ENCODE data around the gene MAGEA9B.
"Not testable (repeated sequence)": the region's sequence is repeated elsewhere in the genome, so short reads cannot be mapped to it uniquely, and the experiment has no call there.

MAGEA9B gene

GRCh38 chrX:149587359-149587758 lies at the start of gene MAGEA9B:
Gene MAGEA9B, minus strand, starts transcription at chrX:149587459. Its CDS starts 4,280 bp downstream, at chrX:149583179.
- not testable (repeated sequence) for DNase-seq

GRCh38 chrX:149633511-149633910 lies 46.3 kb upstream of the MAGEA9B start:
- no peak for DNase-seq

GRCh38 chrX:149631234-149632165 lies 44.2 kb upstream of the MAGEA9B start, which contains the start of gene TMEM185A:
Gene TMEM185A, minus strand, starts transcription at chrX:149631792. Its CDS starts 212 bp downstream, at chrX:149631580.
- peak; percentile 69 to 70 for DNase-seq

- no peak for DNase-seq
These were observed 43.5 kb upstream of the MAGEA9B start for GRCh38 chrX:149630681-149631233.

- DNase-seq: no peak
These were observed 42.6 kb upstream of the MAGEA9B start for GRCh38 chrX:149629730-149630387.

- DNase-seq: no peak
These were observed 41.5 kb upstream of the MAGEA9B start for GRCh38 chrX:149628768-149629167.

GRCh38 chrX:149628280-149628679 lies 41.0 kb upstream of the MAGEA9B start:
- no peak for DNase-seq

GRCh38 chrX:149626829-149627228 lies 39.6 kb upstream of the MAGEA9B start:
- DNase-seq: not testable (repeated sequence)

GRCh38 chrX:149619662-149620061 lies 32.4 kb upstream of the MAGEA9B start:
- DNase-seq: not testable (repeated sequence)

- DNase-seq: no peak
These were observed 31.6 kb upstream of the MAGEA9B start for GRCh38 chrX:149618871-149619270.

- no peak for DNase-seq
These were observed 24.4 kb upstream of the MAGEA9B start for GRCh38 chrX:149611623-149612175.

- DNase-seq: no peak
These were observed 23.3 kb upstream of the MAGEA9B start for GRCh38 chrX:149610511-149610910.

- no peak for DNase-seq
These were observed 20.4 kb upstream of the MAGEA9B start for GRCh38 chrX:149607699-149608098.

GRCh38 chrX:149605248-149605885 lies 18.1 kb upstream of the MAGEA9B start:
- DNase-seq: not testable (repeated sequence)

- DNase-seq: not testable (repeated sequence)
These were observed 11.3 kb upstream of the MAGEA9B start for GRCh38 chrX:149598603-149599002.

- not testable (repeated sequence) for DNase-seq
These were observed 8.7 kb upstream of the MAGEA9B start for GRCh38 chrX:149595943-149596342.

GRCh38 chrX:149595214-149595613 lies 8.0 kb upstream of the MAGEA9B start, which contains the start of gene HSFX2:
Gene HSFX2, minus strand, starts transcription at chrX:149595314. Its CDS starts 614 bp downstream, at chrX:149594700.
- not testable (repeated sequence) for DNase-seq

GRCh38 chrX:149590993-149591392 lies 3.7 kb upstream of the MAGEA9B start:
- not testable (repeated sequence) for DNase-seq

- DNase-seq: not testable (repeated sequence)
These were observed 1.6 kb downstream of the MAGEA9B start for GRCh38 chrX:149585631-149586030.

GRCh38 chrX:149573456-149573855 lies 13.8 kb downstream of the MAGEA9B start:
- not testable (repeated sequence) for DNase-seq

- no peak for DNase-seq
These were observed 14.5 kb downstream of the MAGEA9B start for GRCh38 chrX:149572743-149573142.

- no peak for DNase-seq
These were observed 15.5 kb downstream of the MAGEA9B start for GRCh38 chrX:149571770-149572169.
